Choroid plexus epithelial cell (primary cell): ENCODE results near the gene DTNA.
"Not testable (repeated sequence)": the region's sequence is repeated elsewhere in the genome, so short reads cannot be mapped to it uniquely, and the experiment has no call there.

Experiments used
- DNase-seq: peaks from one replicate; pipeline ENCODE4 v3.0.0-alpha.2; 2010; ENCODE audit warnings: low read depth
- H3K4me3 ChIP-seq: 2 replicates; pipeline ENCODE4 v1.5.1; 2011; ENCODE audit warnings: low read depth, mild to moderate bottlenecking, control low read depth, low read length, moderate library complexity
- TF ChIP-seq, protein P1 (sequence below): conservative IDR thresholded peaks from 2 replicates; pipeline ENCODE4 v1.5.1; 2011; ENCODE audit warnings: low read depth, mild to moderate bottlenecking, control low read depth, inconsistent platforms, low read length, moderate library complexity

DTNA gene

DNA sequence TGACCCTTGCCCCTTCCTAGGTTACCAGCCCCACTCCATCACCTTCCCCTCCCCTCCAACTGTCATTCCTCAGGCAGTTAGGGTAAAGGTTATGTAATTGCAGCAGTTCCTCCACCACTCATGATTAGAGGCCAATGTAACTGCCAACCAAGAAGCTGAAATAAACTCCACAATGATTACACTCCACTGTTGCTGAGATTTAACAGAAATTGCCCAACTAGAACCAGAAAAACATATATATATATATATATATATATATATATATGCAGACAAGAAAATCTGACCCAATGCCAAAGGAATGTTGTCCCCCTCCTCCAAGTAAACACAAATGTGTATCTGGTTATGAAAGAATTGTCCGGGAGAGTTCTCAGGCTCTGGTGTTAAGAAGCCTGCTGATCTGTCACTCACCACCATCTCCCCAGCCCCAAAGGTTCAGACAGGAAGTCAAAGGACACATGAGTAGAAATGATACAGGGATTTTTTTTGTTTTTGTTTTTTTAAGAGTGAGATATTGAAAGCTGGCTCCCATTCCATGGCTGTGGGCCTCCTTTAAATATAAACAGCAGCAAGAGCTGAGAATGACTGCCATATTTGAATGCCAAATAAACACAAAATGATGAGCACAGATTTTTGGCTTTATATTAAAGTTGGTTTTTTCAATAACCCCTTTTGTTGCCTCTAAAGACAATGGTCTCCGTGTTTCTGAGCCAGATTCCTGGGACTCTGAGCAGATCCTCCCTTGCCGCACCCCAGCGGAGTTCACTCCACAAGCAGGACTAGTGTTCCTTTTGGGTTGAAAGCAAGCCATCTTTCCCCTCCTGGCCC, 204.0 kb downstream of the DTNA start:
- no peak overlapping the region for H3K4me3 ChIP-seq
- DNase-seq = peak; percentile 97
- TF ChIP-seq, protein P1, sequence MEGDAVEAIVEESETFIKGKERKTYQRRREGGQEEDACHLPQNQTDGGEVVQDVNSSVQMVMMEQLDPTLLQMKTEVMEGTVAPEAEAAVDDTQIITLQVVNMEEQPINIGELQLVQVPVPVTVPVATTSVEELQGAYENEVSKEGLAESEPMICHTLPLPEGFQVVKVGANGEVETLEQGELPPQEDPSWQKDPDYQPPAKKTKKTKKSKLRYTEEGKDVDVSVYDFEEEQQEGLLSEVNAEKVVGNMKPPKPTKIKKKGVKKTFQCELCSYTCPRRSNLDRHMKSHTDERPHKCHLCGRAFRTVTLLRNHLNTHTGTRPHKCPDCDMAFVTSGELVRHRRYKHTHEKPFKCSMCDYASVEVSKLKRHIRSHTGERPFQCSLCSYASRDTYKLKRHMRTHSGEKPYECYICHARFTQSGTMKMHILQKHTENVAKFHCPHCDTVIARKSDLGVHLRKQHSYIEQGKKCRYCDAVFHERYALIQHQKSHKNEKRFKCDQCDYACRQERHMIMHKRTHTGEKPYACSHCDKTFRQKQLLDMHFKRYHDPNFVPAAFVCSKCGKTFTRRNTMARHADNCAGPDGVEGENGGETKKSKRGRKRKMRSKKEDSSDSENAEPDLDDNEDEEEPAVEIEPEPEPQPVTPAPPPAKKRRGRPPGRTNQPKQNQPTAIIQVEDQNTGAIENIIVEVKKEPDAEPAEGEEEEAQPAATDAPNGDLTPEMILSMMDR = no peak

- DNase-seq = no peak
- TF ChIP-seq, protein P1 = no peak
- H3K4me3 ChIP-seq = no peak overlapping the region
These were observed 204.9 kb downstream of the DTNA start for GRCh38 chr18:34915046-34915445.

DNA sequence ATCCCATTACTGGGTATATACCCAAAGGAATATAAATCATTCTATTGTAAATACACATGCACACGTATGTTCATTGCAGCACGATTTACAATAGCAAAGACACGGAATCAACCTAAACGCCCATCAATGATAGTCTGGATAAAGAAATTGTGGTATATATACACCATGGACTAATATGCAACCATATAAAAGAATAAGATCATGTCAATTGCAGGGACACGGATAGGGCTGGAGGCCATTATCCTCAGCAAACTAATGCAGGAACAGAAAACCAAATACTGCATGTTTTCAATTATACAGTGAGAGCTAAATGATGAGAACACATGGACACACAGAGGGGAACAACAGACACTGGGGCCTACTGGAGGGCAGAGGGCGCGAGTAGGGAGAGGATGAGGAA, 206.4 kb downstream of the DTNA start:
- H3K4me3 ChIP-seq, DNase-seq: not testable (repeated sequence)

GRCh38 chr18:34918856-34919255, 208.8 kb downstream of the DTNA start:
- no peak overlapping the region for H3K4me3 ChIP-seq
- DNase-seq = no peak
- TF ChIP-seq, protein P1 = no peak

- no peak overlapping the region for H3K4me3 ChIP-seq
- TF ChIP-seq, protein P1 = no peak
- DNase-seq = no peak
These were observed 211.1 kb downstream of the DTNA start for GRCh38 chr18:34921226-34921625.

- TF ChIP-seq, protein P1 = no peak
- DNase-seq = no peak
- no peak overlapping the region for H3K4me3 ChIP-seq
These were observed 211.8 kb downstream of the DTNA start for GRCh38 chr18:34921811-34922385.

DNA sequence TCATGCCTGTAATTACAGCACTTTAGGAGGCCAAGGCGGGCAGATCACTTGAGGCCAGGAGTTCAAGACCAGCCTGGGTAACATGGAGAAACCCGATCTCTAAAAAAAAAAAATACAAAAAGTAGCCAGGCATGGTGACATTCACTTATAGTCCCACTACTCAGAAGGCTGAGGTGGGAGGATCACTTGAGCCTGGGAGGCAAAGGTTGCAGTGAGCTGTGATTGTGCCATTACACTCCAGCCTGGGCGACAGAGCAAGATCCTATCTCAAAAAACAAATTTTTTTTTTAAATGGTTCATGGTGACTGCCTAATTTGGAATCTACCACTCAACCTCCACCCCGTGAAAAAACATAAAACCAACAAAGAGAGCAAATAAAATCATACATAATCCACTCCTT, 212.5 kb downstream of the DTNA start:
- not testable (repeated sequence) for DNase-seq, H3K4me3 ChIP-seq

DNA sequence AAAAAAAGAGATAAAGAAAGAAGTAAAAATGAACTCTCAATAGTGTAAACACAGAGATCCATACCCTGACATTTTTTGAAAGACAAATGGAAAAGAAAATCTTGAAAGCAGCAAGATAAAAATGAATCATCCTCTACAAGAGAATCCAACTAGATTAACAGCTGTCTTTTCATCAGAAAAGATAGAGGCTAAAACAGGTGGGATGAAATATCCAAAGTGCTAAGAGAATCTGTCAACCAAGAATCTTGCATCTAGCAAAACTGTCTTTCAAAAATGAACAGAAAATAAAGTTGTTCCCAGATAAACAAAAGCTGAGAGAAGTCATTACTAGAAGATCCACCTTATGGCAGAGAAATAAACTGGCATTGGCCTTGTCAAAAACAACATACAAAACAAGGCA, 213.8 kb downstream of the DTNA start:
- H3K4me3 ChIP-seq = no peak overlapping the region
- DNase-seq = no peak
- TF ChIP-seq, protein P1 = no peak
